ENCODE measurements around the gene COMTD1. TPM values are rescaled to one million over a fixed set of nuclear protein-coding genes. Genes with fewer than 3 reads are reported as not detected.
A peak's percentile ranks its signal among the peaks of the same experiment; 100 is the strongest.

Gene COMTD1
- total and polyA plus RNA-seq, 10 of the 15 experiments (the other 5 are each of a cell fraction or from before 2014, with no cell fraction given) = 0.39 to 64.3 (median 26.0) TPM

DNA sequence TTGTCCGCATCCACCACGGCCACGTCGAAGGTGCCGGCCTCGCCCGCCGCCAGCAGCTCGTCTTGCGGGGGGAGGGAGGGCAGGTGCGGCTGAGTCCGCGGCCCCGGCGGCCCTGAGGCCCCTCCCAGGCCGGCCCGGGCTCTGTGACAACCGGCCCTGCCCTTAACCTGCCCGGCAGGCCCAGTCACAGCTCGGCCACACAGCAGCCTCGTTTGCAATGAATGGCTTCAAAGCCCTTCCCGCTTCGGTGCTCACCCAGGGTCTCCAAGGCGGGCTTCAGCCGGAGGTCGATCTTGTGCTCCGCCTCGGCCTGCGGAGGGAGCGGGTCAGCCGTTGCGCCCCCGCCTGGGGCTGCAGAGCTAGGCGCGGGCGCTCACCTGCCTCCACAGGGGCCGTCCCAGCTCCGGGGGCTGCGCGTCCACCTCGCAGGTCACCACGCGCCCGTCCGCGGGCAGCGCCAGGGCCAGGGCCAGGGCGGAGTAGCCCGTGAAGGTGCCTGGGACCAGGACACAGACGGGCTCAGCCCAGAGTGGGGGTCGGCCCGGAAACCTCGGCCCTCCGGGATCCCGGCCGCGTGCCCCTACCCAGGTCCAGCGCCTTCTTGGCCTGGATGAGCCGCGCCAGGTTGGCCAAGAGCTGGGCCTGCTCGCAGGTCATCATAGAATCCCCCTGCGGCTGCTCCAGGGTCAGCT, 928 bp downstream of the COMTD1 start:
- TF ChIP-seq SIN3A (IDR thresholded peaks at IDR 0.05; ENCODE audit: low read depth, low read length) = 0 out of 2 replicates have a peak, but pooled peaks have one; percentile 19
- no peak for TF ChIP-seq NFYB (IDR thresholded peaks at IDR 0.05; ENCODE audit: insufficient read depth, low read depth, low read length)
- TF ChIP-seq, protein P1, sequence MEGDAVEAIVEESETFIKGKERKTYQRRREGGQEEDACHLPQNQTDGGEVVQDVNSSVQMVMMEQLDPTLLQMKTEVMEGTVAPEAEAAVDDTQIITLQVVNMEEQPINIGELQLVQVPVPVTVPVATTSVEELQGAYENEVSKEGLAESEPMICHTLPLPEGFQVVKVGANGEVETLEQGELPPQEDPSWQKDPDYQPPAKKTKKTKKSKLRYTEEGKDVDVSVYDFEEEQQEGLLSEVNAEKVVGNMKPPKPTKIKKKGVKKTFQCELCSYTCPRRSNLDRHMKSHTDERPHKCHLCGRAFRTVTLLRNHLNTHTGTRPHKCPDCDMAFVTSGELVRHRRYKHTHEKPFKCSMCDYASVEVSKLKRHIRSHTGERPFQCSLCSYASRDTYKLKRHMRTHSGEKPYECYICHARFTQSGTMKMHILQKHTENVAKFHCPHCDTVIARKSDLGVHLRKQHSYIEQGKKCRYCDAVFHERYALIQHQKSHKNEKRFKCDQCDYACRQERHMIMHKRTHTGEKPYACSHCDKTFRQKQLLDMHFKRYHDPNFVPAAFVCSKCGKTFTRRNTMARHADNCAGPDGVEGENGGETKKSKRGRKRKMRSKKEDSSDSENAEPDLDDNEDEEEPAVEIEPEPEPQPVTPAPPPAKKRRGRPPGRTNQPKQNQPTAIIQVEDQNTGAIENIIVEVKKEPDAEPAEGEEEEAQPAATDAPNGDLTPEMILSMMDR (IDR thresholded peaks at IDR 0.05 in 2 of 3, conservative IDR thresholded peaks at IDR 0.05 in 1 of 3; ENCODE audit: control insufficient read depth in 2 of 3, extremely low read depth in 1 of 3, insufficient read depth in 1 of 3, low read depth in 3 of 3, low read length in 3 of 3) = peak; percentile 7 to 12 (median 7); a peak in 2 of 6 replicates
- no peak for TF ChIP-seq SMARCA5 (IDR thresholded peaks at IDR 0.05)
- 0 out of 2 replicates have a peak, but pooled peaks have one; percentile 3 for TF ChIP-seq MXI1 (IDR thresholded peaks at IDR 0.05; ENCODE audit: low read depth, low read length)
- peak; percentile 71; the same call in 1 of the 2 replicates for TF ChIP-seq LARP7 (IDR thresholded peaks at IDR 0.05)
- TF ChIP-seq GATAD2B (conservative IDR thresholded peaks at IDR 0.05; ENCODE audit: low read depth) = peak; percentile 57; the same call in 1 of the 2 replicates
- no peak for TF ChIP-seq RCOR1 (conservative IDR thresholded peaks at IDR 0.05; ENCODE audit: low read depth, low read length)
- peak; percentile 13; the same call in 1 of the 2 replicates for TF ChIP-seq PAX5 (IDR thresholded peaks at IDR 0.05; ENCODE audit: borderline replicate concordance, low read depth, low read length)
- peak; percentile 11; the same call in 1 of the 2 replicates for TF ChIP-seq DPF2 (IDR thresholded peaks at IDR 0.05)
- 0 out of 2 replicates have a peak, but pooled peaks have one; percentile 8 for TF ChIP-seq BACH1 (IDR thresholded peaks at IDR 0.05; ENCODE audit: borderline replicate concordance)
- TF ChIP-seq, protein P2, sequence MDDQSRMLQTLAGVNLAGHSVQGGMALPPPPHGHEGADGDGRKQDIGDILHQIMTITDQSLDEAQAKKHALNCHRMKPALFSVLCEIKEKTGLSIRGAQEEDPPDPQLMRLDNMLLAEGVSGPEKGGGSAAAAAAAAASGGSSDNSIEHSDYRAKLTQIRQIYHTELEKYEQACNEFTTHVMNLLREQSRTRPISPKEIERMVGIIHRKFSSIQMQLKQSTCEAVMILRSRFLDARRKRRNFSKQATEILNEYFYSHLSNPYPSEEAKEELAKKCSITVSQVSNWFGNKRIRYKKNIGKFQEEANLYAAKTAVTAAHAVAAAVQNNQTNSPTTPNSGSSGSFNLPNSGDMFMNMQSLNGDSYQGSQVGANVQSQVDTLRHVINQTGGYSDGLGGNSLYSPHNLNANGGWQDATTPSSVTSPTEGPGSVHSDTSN (IDR thresholded peaks at IDR 0.05; ENCODE audit: insufficient replicate concordance, low read depth, low read length) = no peak
- BruUV-seq (replicated peaks) = no TSS peak
- DNase-seq (ENCODE audit: low read depth, low spot score) (no peak), FAIRE-seq (no peak), ATAC-seq (peak; percentile 41)
- SMC1A ChIA-PET (ENCODE audit: uncharacterized antibody, unreplicated experiment) = interaction anchor here (1.0 to 2.8 kb wide), 8 partner anchors 19 to 1069 kb away, joined by 3 to 18 read pairs (median 6); partner anchors contain the start of gene VDAC2
- Histone ChIP-seq H3K79me2 (ENCODE audit: control insufficient read depth, insufficient read depth, low read length) (peaks cover 12% of the 10 kb centered on the region), H3K4me3 (peak overlapping the region; percentile 86), H3K27me3 (replicated peaks in 1 of 2; ENCODE audit: control insufficient read depth in 2 of 2, insufficient read depth in 2 of 2, low read length in 1 of 2) (no peaks in the 10 kb centered on the region), H3K9ac (ENCODE audit: control insufficient read depth, insufficient read depth, low read length) (peak overlapping the region; percentile 85), H3K4me1 (ENCODE audit: control insufficient read depth, insufficient read depth, low read length) (peaks cover 11% of the 10 kb centered on the region), H4K20me1 (ENCODE audit: control insufficient read depth, insufficient read depth) (no peaks in the 10 kb centered on the region), H3K4me2 (ENCODE audit: control insufficient read depth, insufficient read depth) (peak overlapping the region; percentile 99), H2AFZ (ENCODE audit: control insufficient read depth, low read depth, low read length) (peak overlapping the region; percentile 89), H3K27ac (ENCODE audit: control insufficient read depth, insufficient read depth) (peak overlapping the region; percentile 82), H3K36me3 (ENCODE audit: control insufficient read depth in 2 of 2, insufficient read depth in 2 of 2, low read length in 1 of 2) (peaks cover 16 to 22% of the 10 kb centered on the region in 2 experiments), H3K9me3 (replicated peaks; ENCODE audit: control insufficient read depth, insufficient read depth, low read length) (no peaks in the 10 kb centered on the region)
- WGBS (ENCODE audit: insufficient coverage, insufficient replicate concordance, low lambda C conversion rate, missing lambda C conversion rate) = under 1% methylated on average over 56 of the region's 62 CpGs
- RAD21 ChIA-PET (ENCODE audit: unreplicated experiment) = interaction anchor here (0.8 to 3.4 kb wide), 16 partner anchors 45 to 1346 kb away, joined by 3 to 52 read pairs (median 4); partner anchors contain the start of gene SAMD8
- intact Hi-C loops (cut with micrococcal nuclease; ENCODE audit: unreplicated experiment) (loop anchor here (5.0 kb wide), 2 partner anchors 208 to 1348 kb away; no protein-coding TSS in a partner anchor), in situ Hi-C loops (cut with MboI) (loop anchor here (5.0 to 10.0 kb wide), 3 partner anchors 123 to 1350 kb away; partner anchors contain the start of gene SAMD8)
- POLR2A ChIA-PET = interaction anchor here (0.7 to 2.5 kb wide), 6 partner anchors 22 to 608 kb away, joined by 3 to 26 read pairs (median 3); partner anchors contain the start of genes SAMD8 and VDAC2
- CTCF ChIA-PET = interaction anchor here (0.6 to 14.5 kb wide), 18 partner anchors 10 to 1057 kb away, joined by 3 to 207 read pairs (median 4); partner anchors contain the start of gene VDAC2

Measured in GM12878 (cell line).